ENCODE results near the gene ATR.

GRCh38 chr3:142424754-142425153 lies 153.8 kb downstream of the ATR start:
- TF ChIP-seq EP300 (IDR thresholded peaks at IDR 0.05) (no peak), CTCF (IDR thresholded peaks at IDR 0.05) (no peak)
